Ectodermal cell (in vitro differentiated cells): ENCODE data around the gene NACC2.
A peak's percentile ranks its signal among the peaks of the same experiment; 100 is the strongest.

Experiments
- H3K27ac ChIP-seq: 2 replicates; pipeline ENCODE4 v1.7.0; 2013; ENCODE audit warnings: mild to moderate bottlenecking, low read depth, low read length; ENCODE audit not compliant: insufficient read depth, poor library complexity, severe bottlenecking
- H3K27me3 ChIP-seq: 2 replicates; pipeline ENCODE4 v1.7.0; 2013; ENCODE audit warnings: mild to moderate bottlenecking, low read length; ENCODE audit not compliant: insufficient read depth, control insufficient read depth, poor library complexity, severe bottlenecking
- H3K36me3 ChIP-seq: one replicate; pipeline ENCODE4 v1.7.0; 2013; ENCODE audit warnings: low read length; ENCODE audit not compliant: control insufficient read depth, insufficient read depth
- H3K4me1 ChIP-seq: one replicate; pipeline ENCODE4 v1.7.0; 2013; ENCODE audit warnings: low read length; ENCODE audit not compliant: control insufficient read depth, insufficient read depth
- H3K4me3 ChIP-seq: 2 replicates; pipeline ENCODE4 v1.7.0; 2013; ENCODE audit warnings: low read depth, low read length, control low read depth; ENCODE audit not compliant: insufficient read depth
- H3K9me3 ChIP-seq: 2 replicates; pipeline ENCODE4 v1.7.0; 2013; ENCODE audit warnings: mild to moderate bottlenecking, low read length, moderate library complexity; ENCODE audit not compliant: control insufficient read depth
- WGBS, 2 experiments: methylation state at CpG; one replicate each; pipeline ENCODE4 v1.1.7; 2013; ENCODE audit warnings: missing lambda C conversion rate in 2 of 2; 5-methylcytosine and 5-hydroxymethylcytosine counted together

The NACC2 gene

DNA sequence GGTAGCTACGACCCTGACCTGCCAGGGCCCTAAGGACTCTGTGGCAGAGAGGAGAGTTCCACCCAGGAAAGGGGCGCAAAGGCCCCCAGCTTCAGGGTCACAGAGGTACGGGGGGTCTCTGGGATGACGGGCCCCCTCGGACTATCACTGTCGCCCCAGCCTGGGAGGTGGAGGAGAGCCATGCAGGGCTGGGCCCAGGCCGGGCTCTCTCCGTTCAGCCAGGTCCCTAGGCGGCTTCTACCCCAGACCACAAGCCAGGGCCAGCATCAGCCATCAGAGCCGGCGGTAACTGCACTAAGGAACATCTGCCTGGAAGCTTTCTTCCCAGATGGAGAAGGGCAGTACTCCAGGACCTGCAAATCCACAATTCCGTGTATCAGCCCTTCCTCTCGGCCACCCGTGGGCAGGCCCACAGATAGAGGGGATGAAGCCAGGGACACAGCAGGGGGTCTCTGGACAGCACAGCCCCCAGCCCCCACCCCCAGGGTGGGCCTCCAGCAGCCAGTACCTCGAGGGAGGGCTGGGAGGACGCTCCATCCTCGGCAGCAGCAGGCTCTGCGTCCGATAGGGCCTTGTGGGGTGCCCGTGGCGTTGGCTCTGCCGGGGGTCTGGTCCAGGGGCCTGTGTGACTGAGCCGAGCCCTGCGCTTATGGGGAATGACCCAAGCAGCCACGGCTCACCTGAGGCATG, 38.4 kb downstream of the NACC2 start:
- Histone ChIP-seq H3K36me3 (no peaks in the 10 kb centered on the region), H3K4me3 (no peak overlapping the region), H3K27ac (no peak overlapping the region), H3K27me3 (peaks cover 8% of the 10 kb centered on the region), H3K4me1 (peaks cover 29% of the 10 kb centered on the region), H3K9me3 (no peaks in the 10 kb centered on the region)
- WGBS, 2 experiments = 90 to 92% methylated on average over 25 of the region's 25 CpGs

DNA sequence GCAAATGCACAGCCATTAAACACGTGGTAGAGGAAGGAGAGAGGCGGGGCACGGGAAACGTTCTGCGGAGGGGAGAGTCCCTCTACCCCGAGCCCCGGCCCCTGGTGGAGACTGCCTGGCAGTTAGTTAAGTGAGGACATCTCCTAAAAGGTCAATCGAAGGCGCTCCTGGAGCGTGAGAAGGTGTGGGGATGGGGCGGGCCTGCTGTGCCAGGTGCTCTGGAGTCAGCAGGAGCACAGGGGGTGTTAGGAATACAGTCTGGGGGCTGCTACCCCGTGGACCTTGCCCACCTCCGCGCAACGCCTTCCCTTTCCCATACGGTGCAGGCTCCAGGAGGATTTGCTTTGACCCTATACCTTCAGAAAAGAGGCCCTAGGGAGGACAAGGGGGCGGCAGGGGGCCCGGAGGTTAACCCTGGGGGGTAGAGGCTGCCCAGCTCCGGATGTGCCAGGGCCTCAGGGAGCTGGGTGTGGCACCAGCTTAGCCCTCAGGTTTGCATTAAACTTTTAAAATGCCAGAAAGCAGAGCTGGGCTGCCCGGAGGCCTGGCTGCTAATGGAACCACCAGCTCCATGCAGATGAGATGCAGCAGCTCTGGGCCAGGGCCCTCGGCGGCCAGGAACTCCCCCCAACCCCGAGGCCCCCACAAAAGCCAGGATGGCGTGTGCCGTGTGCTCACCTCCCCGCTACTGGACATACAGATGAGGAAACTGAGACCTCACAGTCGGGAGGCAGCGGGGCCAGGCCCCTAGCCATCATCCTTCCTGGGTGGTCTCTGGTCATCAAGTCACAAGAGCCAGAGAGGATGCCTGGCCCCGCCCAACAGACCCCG, 39.2 kb downstream of the NACC2 start:
- peaks cover 15% of the 10 kb centered on the region for H3K27me3 ChIP-seq
- 80 to 81% methylated on average over 30 of the region's 30 CpGs for WGBS, 2 experiments
- peaks cover 29% of the 10 kb centered on the region for H3K4me1 ChIP-seq
- H3K4me3 ChIP-seq = no peak overlapping the region
- no peaks in the 10 kb centered on the region for H3K36me3 ChIP-seq
- no peak overlapping the region for H3K27ac ChIP-seq
- no peaks in the 10 kb centered on the region for H3K9me3 ChIP-seq

DNA sequence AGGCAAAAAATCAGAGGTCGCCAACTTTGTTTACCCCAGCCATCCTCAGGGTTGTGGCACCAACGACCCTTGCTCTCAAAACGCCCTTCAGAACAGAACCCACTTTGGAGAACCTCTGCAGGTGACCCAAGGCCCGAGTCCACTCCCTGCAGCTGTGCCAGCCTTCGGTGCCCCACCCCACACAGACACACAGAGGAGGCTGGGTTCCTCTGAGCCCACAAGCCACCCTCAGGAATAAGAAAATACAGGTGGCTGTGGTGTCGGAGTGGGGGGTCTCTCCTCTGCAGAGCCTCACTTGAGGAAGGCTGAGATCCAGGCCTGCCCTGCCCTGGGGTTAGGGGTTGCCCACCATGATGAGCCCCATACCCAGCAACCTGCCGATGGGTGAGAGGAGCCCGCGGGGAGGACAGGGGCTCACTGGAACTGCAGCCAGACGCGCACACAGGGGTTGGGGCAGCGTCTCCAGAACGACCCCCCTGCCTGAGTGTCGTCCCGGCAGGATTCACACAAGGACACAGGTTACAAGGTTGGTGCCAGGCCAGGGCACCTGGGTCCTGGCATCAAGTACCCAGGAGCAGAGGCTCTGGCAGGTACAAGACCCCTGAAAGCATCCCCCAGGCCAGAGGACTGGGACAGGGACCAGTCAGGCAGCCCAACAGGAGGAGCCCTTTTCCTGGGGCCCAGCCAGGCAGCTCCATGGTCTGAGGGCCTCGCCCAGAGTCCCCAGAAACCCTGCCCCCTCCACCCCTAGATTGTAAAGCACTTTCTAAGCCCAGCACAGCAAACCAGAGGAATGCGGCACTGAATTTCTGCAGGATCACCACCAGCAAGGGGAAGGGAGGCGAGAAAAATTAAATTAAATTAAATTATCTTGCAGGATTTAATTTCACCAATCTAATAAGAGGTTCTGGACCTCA, 40.0 kb downstream of the NACC2 start:
- Histone ChIP-seq H3K27ac (no peak overlapping the region), H3K27me3 (peaks cover 20% of the 10 kb centered on the region), H3K4me3 (no peak overlapping the region), H3K4me1 (peaks cover 29% of the 10 kb centered on the region), H3K9me3 (no peaks in the 10 kb centered on the region), H3K36me3 (no peaks in the 10 kb centered on the region)
- WGBS, 2 experiments = 94% methylated on average over 18 of the region's 18 CpGs

DNA sequence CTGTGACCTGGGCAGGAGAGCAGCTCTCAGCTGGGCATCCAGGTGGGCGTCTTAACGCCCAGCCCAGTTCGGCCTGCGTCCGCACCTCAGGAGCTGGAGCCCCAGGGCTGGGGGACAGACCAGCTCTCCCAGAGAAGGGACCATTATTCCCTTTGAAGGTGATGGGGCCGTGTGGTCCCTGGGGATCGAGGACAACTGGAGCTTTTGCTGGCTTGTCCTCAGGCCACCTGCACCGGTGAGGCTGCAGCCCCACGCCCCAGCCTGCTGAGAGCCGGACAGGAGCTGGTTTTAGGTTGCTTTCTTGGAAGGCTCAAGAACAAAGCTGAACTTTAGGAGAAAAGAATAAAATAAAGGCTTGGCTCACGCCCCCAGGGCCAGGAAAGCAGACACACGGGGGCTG, 40.9 kb downstream of the NACC2 start:
- Histone ChIP-seq H3K27ac (no peak overlapping the region), H3K27me3 (peaks cover 20% of the 10 kb centered on the region), H3K9me3 (no peaks in the 10 kb centered on the region), H3K4me1 (peaks cover 29% of the 10 kb centered on the region), H3K36me3 (no peaks in the 10 kb centered on the region), H3K4me3 (no peak overlapping the region)
- WGBS, 2 experiments = 87 to 89% methylated on average over 12 of the region's 12 CpGs

DNA sequence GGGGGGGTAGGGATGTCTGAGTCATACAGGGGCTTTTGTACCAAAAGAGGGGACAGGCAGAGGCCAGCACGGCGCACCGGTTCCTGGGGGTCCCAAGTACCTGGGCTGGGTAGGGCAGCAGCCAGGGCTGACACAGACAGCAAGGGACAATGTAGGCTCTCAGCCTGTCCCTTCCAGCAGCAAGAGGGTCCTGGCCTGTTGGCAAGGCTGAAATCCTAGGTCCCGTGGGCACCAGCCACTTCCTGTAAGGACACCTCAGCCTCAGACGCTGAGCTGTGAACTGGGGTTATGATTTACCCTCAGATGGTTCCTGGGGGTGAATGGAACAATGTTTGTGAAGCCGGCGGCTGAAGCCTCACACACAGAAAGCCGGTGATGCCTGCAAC, 41.3 kb downstream of the NACC2 start:
- peaks cover 29% of the 10 kb centered on the region for H3K4me1 ChIP-seq
- H3K27ac ChIP-seq = no peak overlapping the region
- 90 to 91% methylated on average over 8 of the region's 8 CpGs for WGBS, 2 experiments

DNA sequence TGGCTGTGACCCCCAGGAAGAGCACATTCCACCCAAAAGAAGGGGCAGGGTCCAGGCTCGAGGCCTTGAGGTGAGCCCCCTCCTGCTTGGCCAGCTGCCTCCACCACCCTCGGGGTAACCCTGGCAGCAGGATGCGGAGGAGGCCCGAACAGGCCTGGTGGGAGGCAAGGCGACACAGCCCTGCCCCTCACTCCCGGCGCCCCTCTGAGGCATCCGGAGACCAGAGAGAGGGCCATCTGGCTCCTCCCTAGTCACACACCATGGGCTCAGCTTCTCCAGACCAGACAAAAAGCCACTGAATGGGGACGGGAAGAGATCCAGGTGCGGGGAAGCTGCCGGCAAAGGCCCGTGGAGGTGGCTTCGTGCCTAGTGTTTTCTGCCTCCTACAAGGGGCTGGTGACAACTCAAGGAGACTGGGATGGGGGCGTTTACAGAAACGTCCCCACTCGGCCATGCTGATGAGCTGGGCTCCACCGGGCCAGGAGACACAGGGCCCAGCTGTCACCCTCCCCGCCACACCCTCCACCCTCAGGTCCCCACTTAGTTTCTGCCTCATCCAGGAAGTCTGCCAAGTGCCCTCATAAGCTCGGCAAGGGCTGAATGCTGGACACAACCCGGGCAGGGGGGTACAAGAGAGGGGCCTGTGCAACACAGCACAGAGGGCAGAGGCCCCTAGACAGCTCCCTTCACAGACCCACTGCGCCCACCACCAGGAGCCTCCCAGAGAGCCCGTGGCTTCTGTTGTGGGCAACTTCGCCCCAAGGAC, 41.9 kb downstream of the NACC2 start:
- no peak overlapping the region for H3K4me3 ChIP-seq
- H3K9me3 ChIP-seq = no peaks in the 10 kb centered on the region
- H3K36me3 ChIP-seq = no peaks in the 10 kb centered on the region
- peaks cover 29% of the 10 kb centered on the region for H3K4me1 ChIP-seq
- peaks cover 20% of the 10 kb centered on the region for H3K27me3 ChIP-seq
- H3K27ac ChIP-seq = no peak overlapping the region
- WGBS, 2 experiments = 60 to 61% methylated on average over 23 of the region's 23 CpGs

More for the DNA sequence above, 41.3 kb downstream of the NACC2 start:
- H3K4me3 ChIP-seq = no peak overlapping the region
- H3K27me3 ChIP-seq = peaks cover 20% of the 10 kb centered on the region
- no peaks in the 10 kb centered on the region for H3K36me3 ChIP-seq
- no peaks in the 10 kb centered on the region for H3K9me3 ChIP-seq

DNA sequence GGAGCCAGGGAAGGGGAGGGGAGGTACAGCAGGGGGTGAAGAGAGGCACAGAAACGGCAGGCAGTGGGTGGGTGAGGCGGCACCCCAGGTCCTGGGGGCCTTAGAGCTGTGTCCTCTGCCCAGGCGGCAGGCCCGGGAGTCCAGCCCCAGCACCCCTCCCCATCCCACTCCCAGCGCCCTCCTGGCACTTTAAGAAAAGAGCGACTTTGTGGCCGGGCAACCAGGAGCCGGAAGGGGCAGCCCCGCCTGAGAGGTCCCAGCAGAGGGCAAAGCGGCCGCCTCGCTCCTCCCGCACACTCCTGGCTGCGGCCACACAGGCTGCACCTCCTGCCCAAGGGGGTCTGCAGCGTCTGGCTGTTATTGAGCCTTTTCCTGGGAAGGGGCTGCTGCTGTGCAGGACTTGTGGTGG, 42.6 kb downstream of the NACC2 start:
- Histone ChIP-seq H3K4me1 (peaks cover 29% of the 10 kb centered on the region), H3K4me3 (peak overlapping the region; percentile 54), H3K27me3 (peaks cover 20% of the 10 kb centered on the region), H3K9me3 (no peaks in the 10 kb centered on the region), H3K36me3 (no peaks in the 10 kb centered on the region), H3K27ac (peak overlapping the region; percentile 75)
- WGBS, 2 experiments = 6 to 9% methylated on average over 15 of the region's 15 CpGs

DNA sequence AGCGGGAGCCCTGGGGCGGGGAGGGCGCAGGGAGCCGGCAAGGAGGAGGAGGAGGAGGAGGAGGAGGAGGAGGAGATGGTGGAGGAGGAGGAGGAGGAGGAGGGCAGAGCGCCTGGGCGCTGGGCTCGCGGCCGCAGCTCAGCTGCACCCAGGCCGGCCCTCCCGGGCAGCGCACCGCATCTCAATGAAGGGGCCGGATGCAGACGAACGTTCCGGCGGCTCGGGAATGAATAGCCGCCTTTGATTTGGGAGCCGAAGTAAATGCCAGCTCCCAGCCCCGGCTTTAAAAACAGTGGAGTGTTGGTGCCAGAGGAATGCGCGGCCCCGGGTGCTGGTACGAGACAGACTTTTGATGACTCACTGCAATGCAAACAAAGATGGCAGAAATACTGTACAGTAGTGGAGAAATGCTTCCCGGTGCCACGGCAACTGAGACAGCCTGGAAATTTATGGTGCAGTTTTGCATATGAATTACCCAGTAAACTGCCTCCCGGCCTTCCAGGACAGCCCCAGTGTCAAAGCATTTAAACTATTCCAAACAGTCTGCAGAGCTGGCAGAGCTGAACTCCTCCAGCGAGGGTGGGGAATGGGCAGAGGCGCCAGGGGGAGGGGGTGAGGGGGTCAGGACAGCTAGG, 43.1 kb downstream of the NACC2 start:
- peaks cover 20% of the 10 kb centered on the region for H3K27me3 ChIP-seq
- peak overlapping the region; percentile 75 for H3K27ac ChIP-seq
- H3K4me1 ChIP-seq = peaks cover 29% of the 10 kb centered on the region
- H3K36me3 ChIP-seq = no peaks in the 10 kb centered on the region
- no peaks in the 10 kb centered on the region for H3K9me3 ChIP-seq
- H3K4me3 ChIP-seq = peak overlapping the region; percentile 54
- WGBS, 2 experiments = 0 to 1% methylated on average over 27 to 31 of the region's 31 CpGs

DNA sequence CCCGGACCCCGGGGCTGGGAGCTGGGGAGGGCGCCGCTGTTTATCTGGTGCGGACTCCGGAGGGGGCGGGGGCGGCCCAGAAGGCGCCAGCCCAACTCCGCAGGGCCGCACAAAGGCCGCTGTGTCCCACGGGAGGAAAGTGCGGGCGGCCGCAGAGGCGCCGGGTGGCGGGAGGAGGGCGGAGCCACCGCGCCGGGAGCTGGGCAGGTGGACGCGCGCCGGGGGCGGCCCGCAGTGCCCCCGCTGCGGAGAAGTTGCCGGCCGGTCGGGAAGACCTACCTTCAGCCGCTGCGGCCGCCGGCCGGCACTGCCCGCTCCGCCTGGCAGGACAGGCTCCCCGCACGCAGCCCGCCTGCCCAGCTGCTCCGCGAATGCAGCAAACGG, 43.6 kb downstream of the NACC2 start:
- H3K27me3 ChIP-seq = peaks cover 20% of the 10 kb centered on the region
- peak overlapping the region; percentile 75 for H3K27ac ChIP-seq
- 0% methylated on average over 47 of the region's 47 CpGs for WGBS, 2 experiments
- H3K36me3 ChIP-seq = no peaks in the 10 kb centered on the region
- peaks cover 29% of the 10 kb centered on the region for H3K4me1 ChIP-seq
- peak overlapping the region; percentile 54 for H3K4me3 ChIP-seq
- H3K9me3 ChIP-seq = no peaks in the 10 kb centered on the region
